NCI-H1417 (cell line): Measurements from ENCODE around the gene ZIC4.

Experiments
- DNase-seq, 3 experiments: peaks; one replicate each; lab custom pipeline; 2025; lab: John Stamatoyannopoulos, UW

Gene ZIC4

DNA sequence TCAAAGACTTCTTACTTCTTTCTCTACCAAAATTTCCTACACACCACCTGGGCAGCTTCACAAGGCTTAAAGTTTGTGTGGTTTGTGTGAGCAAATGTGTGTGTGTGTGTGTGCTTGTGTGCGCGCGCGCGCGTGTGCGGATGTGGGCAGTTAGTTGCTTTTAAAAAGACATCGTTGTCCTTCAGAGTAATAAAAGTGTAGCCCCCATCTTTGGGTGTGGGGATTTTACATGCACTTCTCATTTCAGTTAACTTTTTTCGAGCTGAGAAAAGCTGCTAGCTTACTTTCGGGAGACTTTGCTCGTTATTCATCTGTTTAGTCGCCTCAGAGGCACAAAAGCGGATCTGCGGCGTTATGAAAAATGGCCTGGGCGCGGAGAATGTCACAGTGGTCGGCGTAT lies 36.0 kb downstream of the ZIC4 start:
- no peak for DNase-seq

GRCh38 chr3:147369661-147370123 lies 36.7 kb downstream of the ZIC4 start:
- DNase-seq: no peak

DNA sequence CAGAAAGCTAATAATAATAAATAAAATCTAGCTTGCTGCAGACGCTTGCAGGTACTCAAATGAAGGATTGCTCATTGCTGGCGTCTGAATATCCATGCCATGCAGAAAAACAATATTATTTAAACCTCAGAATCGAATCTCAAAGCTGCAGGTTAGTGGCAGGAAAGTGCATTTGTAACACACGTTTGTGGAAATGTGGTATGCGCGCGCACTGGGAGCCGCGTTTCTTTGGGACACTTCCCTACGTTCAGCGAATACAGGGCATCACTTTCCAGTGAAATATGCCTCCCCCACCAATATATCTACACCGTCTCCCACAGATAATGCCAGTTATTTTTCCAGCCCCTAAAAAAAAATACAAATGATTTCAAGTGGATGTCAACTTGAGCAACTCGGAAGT lies 37.1 kb downstream of the ZIC4 start:
- DNase-seq: no peak

DNA sequence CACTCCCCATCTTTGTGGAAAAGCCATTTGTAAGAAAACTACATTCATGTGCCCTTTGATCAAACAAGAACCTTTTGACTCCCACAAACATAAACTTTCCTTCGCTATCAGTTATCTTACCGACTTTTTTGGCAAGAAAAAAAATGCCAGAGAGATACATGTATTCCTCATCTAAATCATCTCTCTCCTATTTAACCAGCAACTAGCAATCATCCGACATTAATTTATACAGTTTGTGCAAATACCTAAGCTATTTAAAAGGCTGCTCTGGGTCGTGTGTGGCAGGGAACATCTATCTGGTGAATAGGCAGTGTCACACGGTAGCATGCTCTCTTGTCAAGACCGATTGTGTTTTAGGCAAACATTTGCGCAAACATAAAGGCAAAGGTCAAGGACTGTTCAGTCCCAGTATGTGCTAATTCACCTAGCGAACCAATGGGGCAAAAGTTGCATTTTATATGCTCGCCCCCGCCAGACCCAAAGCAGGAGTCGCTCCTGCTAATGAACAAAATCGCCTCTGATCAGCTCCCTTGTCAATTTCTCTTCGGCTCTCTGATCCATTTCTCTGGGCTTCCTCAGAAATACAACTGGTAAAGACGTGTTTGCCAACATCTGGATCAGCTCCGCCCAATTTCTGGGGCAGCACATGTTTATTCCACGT lies 37.7 kb downstream of the ZIC4 start:
- no peak for DNase-seq

DNA sequence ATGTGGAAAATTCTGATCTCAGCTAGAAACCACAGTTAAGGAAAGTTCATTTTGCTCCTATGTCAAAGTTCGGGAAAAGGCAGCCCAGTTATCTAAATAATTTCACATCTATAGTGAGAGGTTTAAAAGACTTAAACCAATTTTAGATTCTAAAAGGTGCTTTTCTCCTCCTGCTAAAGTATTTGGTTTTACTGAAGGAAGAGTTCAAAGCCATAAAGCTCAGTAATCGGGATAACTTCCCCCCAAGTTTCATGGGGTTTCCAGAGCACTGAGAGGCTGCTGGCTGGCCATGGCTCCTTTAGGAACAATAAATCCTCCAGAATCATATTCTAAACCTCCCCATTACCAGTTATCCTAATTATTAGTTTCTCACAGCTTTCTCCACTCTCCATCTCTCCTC lies 38.2 kb downstream of the ZIC4 start:
- no peak for DNase-seq

- DNase-seq: no peak
Measured at GRCh38 chr3:147367676-147368075, 38.7 kb downstream of the ZIC4 start.

DNA sequence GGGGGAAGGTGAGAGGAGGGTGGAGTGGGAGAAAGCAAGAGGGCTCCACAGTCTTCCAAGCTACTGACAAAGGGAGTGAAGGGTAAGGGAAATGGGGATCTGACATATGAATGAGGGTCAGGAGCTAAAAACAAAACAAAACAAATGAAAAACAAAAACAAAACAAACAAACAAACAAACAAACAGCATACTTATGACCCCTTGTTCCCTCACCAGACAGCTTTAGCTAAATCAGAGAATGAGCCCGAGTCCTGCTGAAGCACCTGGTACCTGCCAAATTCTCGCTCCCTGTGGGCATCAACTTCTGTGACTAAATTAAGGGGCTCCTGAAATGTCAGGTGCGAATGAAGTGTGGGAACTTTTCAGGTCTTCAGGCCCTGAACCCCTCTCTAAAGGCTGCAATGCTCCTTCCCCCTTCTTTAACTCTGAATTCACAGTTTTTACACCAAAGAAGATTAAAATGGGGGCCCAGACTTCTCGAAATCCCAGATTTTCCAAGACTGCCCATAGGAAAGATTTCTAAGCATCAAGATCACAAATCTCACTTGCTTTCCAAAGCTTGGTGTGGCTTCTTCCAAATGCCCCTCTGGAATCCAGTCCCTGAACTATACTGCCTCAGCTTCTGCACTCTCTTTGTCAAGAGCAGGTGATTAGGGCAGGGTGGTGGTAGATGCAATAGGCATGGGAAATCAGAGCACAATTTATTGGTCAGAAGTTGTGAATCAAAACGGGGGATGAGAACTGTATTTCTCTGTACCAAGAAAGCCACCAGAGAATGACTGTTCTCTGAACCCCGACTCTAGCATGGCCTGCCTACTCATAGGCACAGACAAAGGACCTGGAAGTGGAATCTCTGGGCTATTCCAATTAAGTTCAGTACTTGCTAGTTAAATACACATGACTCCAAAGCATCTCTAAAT lies 40.9 kb downstream of the ZIC4 start:
- DNase-seq: no peak

DNA sequence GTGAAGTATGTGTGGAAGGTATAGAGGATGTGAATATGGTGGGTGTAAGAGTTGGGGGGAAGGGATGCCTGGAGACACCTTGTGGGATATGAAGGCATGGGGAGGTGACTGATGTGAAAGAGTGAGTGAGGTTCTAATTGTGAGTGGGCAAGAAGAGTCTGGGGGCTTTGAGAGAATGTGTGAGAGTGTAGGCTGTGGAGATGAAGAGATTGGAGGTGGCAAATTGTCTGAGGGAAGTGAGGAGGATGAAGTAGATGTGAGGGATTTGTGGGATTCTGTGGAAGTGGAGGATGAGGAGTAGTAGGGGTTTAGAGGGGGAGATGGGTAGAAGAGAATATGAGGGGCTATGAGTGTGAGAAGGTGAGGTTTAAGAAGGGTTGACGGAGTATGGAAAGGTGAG lies 41.6 kb downstream of the ZIC4 start:
- DNase-seq: no peak

- peak in 2 of 3 experiments; percentile 20 to 66 for DNase-seq
Measured at GRCh38 chr3:147361454-147362420, 44.6 kb downstream of the ZIC4 start.

- DNase-seq: peak in 2 of 3 experiments; percentile 70 to 82
Measured at GRCh38 chr3:147360646-147361453, 45.5 kb downstream of the ZIC4 start.

- DNase-seq: no peak
Measured at GRCh38 chr3:147360051-147360439, 46.3 kb downstream of the ZIC4 start.

- no peak for DNase-seq
Measured at GRCh38 chr3:147359177-147360050, 46.9 kb downstream of the ZIC4 start.

GRCh38 chr3:147358144-147358992 lies 48.0 kb downstream of the ZIC4 start:
- no peak for DNase-seq

DNA sequence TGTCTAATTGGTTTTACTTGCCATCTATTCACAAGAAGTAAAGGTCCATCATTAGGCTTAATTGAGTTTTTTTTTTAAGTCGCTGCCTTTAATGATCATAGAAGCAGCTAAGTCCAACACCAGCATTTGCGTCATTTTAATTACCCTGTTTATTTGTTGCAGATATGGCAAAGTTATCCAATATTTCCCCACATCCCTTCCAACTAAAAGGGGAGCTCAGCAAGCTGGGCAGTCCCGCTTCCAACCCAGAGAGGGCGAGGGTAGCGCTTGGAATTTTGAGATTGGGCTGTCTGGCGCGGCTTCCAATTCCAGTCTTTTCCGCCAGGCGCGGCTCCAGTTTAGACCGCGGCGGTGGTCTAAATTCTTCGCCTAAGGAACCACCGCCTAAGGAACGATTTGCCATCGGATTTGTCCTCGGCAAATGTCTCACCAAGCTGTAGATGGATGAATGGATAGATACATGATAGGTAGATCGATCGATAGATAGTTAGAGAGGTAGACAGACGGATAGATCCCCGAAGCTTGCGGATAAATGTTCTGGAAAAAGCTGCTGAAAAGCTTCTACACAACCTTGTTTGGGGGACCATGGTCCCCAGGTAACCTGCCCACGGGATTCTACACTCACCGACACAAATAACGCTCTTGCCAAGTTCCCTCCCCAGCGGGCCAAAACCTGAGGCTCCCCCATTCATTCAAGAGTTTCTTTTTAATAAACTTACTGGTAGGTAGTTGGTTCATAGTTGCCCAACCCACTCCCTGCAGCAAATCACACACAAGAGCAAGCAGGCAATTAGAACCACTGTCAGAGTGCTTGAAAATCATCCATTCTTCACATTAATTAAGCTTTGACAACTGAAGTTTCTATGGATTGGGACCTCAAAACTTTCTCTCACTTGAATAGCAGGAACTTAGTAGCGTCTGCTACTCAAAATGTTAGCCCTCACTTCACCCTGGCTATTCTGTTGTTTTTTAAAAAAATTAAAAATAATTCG lies 49.1 kb downstream of the ZIC4 start:
- no peak for DNase-seq

DNA sequence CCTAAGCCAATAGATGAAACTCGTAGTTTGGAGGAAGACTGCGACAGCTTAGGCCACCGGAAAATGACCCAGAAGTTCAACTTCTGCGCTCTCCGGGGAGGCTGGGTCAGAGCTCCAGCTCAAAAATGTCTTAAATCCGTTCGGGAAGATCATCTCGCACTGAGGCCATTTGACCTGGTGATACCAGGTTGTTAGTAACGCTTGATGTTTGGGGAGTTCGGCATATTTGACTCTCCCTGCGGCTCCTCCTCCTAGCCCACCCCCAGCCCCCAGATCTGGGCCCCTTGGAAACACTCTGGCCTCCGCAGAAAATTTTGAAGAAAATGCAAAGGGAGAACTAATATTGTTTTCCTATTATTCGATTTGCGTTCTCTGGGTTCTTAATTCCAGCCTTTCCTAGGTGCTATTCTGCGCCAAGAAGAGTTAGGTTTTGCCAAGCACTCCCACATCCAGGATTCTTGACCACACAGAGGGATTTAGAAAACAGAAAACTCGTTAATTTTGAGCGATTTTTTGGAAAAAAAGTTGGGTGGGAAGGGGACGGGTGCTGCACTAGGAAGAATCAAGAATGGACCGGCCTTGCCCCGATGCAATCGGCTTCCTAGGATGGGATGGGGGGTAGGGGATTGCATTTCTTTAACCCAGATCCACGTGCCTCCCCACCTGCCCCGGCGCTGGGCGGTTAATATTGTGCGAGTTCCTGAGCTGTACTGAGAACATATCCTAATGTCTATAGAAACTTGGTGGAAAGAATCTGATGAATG lies 50.0 kb downstream of the ZIC4 start:
- DNase-seq: no peak

DNA sequence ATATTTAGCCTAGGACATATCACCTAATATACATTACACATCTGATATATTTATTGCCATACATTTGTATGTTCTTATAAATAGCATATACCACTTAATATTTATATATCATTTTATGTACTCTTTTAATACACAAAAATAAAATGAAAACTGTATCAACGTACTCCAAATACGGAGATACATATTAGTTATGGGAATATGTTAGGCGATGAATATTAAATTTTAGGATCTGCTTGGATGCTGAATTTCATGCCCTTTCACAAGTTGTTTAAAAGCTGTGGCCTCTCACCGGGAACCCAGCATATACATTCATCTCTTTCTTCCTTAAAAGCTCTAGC lies 50.6 kb downstream of the ZIC4 start:
- no peak for DNase-seq

DNA sequence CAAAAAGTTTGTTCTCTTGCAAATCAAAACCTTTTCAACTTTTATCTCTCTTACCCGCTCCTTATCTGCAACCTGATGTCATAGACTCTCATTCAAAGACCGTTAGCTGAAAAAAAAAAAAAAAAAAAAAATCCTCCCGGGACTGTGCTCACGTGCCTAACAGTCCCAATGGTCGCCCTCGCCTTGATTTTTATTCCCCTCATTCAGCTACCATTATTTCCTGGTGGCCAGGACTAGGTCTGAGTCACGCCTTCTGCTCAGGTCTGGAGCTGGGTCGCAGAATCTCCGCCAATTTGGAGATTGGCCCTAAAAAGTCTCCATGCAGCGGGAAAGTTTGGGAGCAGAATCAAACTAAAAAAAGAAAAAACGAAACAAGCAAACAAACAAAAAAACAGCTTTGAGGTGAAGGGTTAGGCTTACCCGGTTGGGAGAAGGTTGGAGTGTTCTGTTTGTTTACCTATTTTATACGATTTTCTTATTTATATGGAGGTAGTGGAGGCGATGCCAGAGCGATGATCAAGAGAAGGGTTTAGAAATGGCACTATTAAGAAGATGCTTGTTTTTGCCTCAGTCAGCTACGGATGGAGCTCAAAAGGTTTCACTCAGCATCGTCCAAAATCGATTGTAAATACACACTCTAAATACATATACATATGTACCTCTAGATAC lies 51.1 kb downstream of the ZIC4 start:
- no peak for DNase-seq
